ENCODE data around the gene RAB37.

RAB37 gene

DNA sequence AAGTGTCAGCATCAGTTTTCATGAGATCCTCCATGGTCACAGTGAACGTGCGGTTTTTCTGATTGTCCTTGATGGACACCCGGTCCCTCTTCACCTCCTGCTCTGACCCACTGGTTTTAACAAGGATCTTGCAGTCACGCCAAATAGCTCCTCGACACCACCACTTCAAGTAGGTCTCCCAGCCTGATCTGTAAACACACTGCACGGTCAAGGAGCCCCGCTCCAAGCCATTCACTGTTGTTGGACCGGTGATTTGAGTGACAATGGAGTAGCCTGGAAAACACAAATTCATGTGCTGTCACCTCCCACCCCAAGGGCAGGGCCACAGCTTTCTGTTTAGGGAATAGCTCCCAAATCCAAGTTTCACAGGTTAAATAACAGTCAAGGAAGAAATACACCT, 32.5 kb upstream of the RAB37 start:
- WGBS, result 91% methylated on average over 8 of the region's 8 CpGs
- no peaks in the 10 kb centered on the region for H3K27me3 ChIP-seq (ENCODE audit: insufficient read depth, low read length)
- no peaks in the 10 kb centered on the region for H3K4me1 ChIP-seq (ENCODE audit: insufficient read depth, low read length)
- no peak overlapping the region for H3K9ac ChIP-seq (ENCODE audit: low read depth, low read length)
- no peaks in the 10 kb centered on the region for H3K9me3 ChIP-seq (ENCODE audit: insufficient read depth, low read depth, low read length)
- no peak overlapping the region for H3K4me3 ChIP-seq (ENCODE audit: low read length)
- no peaks in the 10 kb centered on the region for H3K36me3 ChIP-seq (ENCODE audit: insufficient read depth, low read length)
- no peak overlapping the region for H3K27ac ChIP-seq (ENCODE audit: low read depth, low read length)

DNA sequence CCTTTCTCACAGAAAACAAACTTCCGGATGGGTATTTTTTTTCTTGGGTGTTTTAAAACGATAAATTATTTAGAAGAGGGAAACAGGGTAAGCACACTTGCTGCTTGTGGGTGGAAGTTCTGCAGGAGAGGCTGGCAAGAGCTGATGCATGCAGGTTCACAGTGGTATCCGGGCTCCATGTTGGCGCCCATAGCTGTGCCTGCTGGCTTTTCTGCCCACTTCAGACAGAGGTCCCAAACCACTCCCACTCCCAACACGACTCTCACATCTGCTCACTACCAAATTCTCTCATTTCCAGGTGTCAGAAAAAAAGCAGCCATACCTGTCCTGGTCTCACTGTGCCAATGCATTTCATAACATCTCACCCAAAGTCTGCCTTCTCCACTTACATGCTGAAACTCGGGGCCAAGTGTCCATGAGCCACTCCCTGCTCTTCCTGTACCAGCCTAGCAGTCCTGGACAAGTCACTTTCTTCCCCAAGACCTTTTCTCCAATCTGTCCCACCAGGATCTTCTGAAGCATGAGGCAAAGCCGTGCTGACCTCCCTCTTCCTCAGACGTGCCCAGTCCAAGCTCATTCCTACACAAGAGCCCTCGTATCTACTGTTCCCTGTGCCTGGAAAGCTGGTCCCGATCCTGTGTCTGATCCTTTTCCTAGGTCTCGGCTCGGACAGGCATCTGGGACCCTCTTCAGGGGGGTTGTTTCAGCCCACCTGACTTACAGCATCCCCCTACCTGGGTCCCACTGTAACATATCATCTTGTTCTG, 25.8 kb upstream of the RAB37 start:
- no peaks in the 10 kb centered on the region for H3K36me3 ChIP-seq (ENCODE audit: insufficient read depth, low read length)
- WGBS, result 82% methylated on average over 12 of the region's 12 CpGs

GRCh38 chr17:74712301-74712700, 24.8 kb upstream of the RAB37 start:
- H3K4me1 ChIP-seq (ENCODE audit: insufficient read depth, low read length), result no peaks in the 10 kb centered on the region
- 81% methylated on average over 7 of the region's 7 CpGs for WGBS
- H3K27ac ChIP-seq (ENCODE audit: low read depth, low read length), result no peak overlapping the region
- H3K9me3 ChIP-seq (ENCODE audit: insufficient read depth, low read depth, low read length), result no peaks in the 10 kb centered on the region
- no peak overlapping the region for H3K9ac ChIP-seq (ENCODE audit: low read depth, low read length)
- H3K27me3 ChIP-seq (ENCODE audit: insufficient read depth, low read length), result no peaks in the 10 kb centered on the region
- H3K36me3 ChIP-seq (ENCODE audit: insufficient read depth, low read length), result no peaks in the 10 kb centered on the region
- no peak overlapping the region for H3K4me3 ChIP-seq (ENCODE audit: low read length)

More for the DNA sequence above, 25.8 kb upstream of the RAB37 start:
- Histone ChIP-seq H3K9me3 (ENCODE audit: insufficient read depth, low read depth, low read length) (no peaks in the 10 kb centered on the region), H3K9ac (ENCODE audit: low read depth, low read length) (no peak overlapping the region), H3K4me3 (ENCODE audit: low read length) (no peak overlapping the region), H3K27ac (ENCODE audit: low read depth, low read length) (no peak overlapping the region), H3K4me1 (ENCODE audit: insufficient read depth, low read length) (no peaks in the 10 kb centered on the region), H3K27me3 (ENCODE audit: insufficient read depth, low read length) (no peaks in the 10 kb centered on the region)

GRCh38 chr17:74712756-74713155, 24.3 kb upstream of the RAB37 start, which contains the start of gene CD300LF:
Gene CD300LF, minus strand, starts transcription at chr17:74712923. Its CDS starts 57 bp downstream, at chr17:74712866.
- H3K9ac ChIP-seq (ENCODE audit: low read depth, low read length), result no peak within 1 kb of the TSS
- no peaks in the 10 kb centered on the region for H3K9me3 ChIP-seq (ENCODE audit: insufficient read depth, low read depth, low read length)
- no peak within 1 kb of the TSS for H3K27ac ChIP-seq (ENCODE audit: low read depth, low read length)
- H3K27me3 ChIP-seq (ENCODE audit: insufficient read depth, low read length), result no peaks in the 10 kb centered on the region
- H3K4me3 ChIP-seq (ENCODE audit: low read length), result no peak within 1 kb of the TSS
- 90% methylated on average over 7 of the region's 8 CpGs for WGBS
- H3K36me3 ChIP-seq (ENCODE audit: insufficient read depth, low read length), result no peaks in the 10 kb centered on the region
- H3K4me1 ChIP-seq (ENCODE audit: insufficient read depth, low read length), result no peaks in the 10 kb centered on the region

DNA sequence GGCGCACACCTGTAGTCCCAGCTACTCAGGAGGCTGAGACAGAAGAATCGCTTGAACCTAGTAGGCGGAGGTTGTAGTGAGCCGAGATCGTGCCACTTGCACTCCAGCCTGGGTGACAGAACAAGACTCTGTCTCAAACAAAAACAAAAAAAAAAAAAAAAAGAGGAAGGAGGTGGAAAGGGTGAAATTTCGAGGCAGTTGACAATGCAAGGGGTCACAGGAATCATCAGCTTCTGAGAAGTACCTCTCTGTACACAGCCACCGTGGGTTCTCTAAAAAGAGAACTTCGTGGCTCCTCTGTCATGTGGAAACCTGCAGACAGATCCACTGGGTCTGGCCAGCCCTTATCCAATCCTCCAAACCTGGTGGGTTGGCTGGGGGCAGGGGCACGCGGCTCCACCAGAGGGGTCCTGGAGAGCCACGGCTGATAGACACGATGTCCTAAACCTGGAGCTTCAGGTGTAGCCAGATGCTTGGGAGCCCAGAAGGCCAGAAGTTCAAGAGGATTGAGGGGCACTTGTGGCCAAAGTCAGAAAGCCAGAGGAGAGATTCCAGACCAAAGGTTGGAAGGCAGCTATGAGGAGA, 23.8 kb upstream of the RAB37 start:
- Histone ChIP-seq H3K36me3 (ENCODE audit: insufficient read depth, low read length) (no peaks in the 10 kb centered on the region), H3K4me1 (ENCODE audit: insufficient read depth, low read length) (no peaks in the 10 kb centered on the region), H3K27me3 (ENCODE audit: insufficient read depth, low read length) (no peaks in the 10 kb centered on the region), H3K4me3 (ENCODE audit: low read length) (no peak overlapping the region), H3K9me3 (ENCODE audit: insufficient read depth, low read depth, low read length) (no peaks in the 10 kb centered on the region), H3K9ac (ENCODE audit: low read depth, low read length) (no peak overlapping the region), H3K27ac (ENCODE audit: low read depth, low read length) (no peak overlapping the region)
- 90% methylated on average over 12 of the region's 12 CpGs for WGBS

- no peak overlapping the region for H3K9ac ChIP-seq (ENCODE audit: low read depth, low read length)
- H3K4me1 ChIP-seq (ENCODE audit: insufficient read depth, low read length), result no peaks in the 10 kb centered on the region
- 69% methylated on average over 4 of the region's 4 CpGs for WGBS
- H3K9me3 ChIP-seq (ENCODE audit: insufficient read depth, low read depth, low read length), result no peaks in the 10 kb centered on the region
- no peaks in the 10 kb centered on the region for H3K27me3 ChIP-seq (ENCODE audit: insufficient read depth, low read length)
- no peak overlapping the region for H3K4me3 ChIP-seq (ENCODE audit: low read length)
- H3K27ac ChIP-seq (ENCODE audit: low read depth, low read length), result no peak overlapping the region
- no peaks in the 10 kb centered on the region for H3K36me3 ChIP-seq (ENCODE audit: insufficient read depth, low read length)
Observed at GRCh38 chr17:74715144-74715543, 21.9 kb upstream of the RAB37 start.

DNA sequence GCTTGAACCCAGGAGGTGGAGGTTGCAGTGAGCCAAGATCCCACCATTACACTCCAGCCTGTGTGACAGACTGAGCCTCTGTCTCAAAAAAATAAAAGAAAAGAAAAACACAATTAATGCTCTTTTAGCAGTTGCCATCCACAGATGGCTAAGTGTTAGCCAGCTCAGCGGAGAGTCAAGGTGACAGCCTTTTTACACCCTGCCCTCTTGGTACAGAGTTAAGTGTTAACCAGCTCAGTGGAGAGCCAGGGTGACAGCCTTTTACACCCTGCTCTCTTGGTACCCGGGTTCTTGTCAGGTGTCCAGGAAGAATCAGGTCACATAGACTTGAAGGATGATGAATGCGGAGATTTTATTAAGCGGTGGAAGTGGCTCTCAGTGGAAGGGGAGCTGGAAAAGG, 16.6 kb upstream of the RAB37 start:
- no peak overlapping the region for H3K4me3 ChIP-seq (ENCODE audit: low read length)
- H3K27me3 ChIP-seq (ENCODE audit: insufficient read depth, low read length), result no peaks in the 10 kb centered on the region
- 92% methylated on average over 4 of the region's 4 CpGs for whole genome bisulfite sequencing
- no peaks in the 10 kb centered on the region for H3K36me3 ChIP-seq (ENCODE audit: insufficient read depth, low read length)
- no peaks in the 10 kb centered on the region for H3K9me3 ChIP-seq (ENCODE audit: insufficient read depth, low read depth, low read length)
- no peak overlapping the region for H3K9ac ChIP-seq (ENCODE audit: low read depth, low read length)
- H3K4me1 ChIP-seq (ENCODE audit: insufficient read depth, low read length), result no peaks in the 10 kb centered on the region
- no peak overlapping the region for H3K27ac ChIP-seq (ENCODE audit: low read depth, low read length)

DNA sequence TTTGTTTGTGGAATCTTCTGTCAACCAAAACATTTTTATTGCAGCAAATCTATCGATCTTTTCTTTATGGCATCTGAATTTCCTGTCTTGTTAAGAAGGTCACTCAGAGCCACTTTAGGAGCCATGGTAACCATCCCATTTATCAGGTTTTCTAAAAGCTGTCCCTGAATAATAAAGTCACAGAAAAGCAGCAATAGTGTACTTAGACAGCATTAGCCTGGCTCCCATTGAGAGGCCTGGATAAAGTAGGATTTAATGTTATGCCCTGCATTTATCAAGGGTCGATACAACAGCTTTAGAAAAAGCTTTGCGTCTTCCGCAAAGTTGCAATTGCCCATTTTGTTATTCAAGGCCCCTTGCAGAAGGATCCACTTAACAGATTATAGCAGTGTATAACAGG, 14.3 kb upstream of the RAB37 start:
- Histone ChIP-seq H3K36me3 (ENCODE audit: insufficient read depth, low read length) (no peaks in the 10 kb centered on the region), H3K27me3 (ENCODE audit: insufficient read depth, low read length) (no peaks in the 10 kb centered on the region), H3K4me1 (ENCODE audit: insufficient read depth, low read length) (no peaks in the 10 kb centered on the region), H3K27ac (ENCODE audit: low read depth, low read length) (no peak overlapping the region), H3K9ac (ENCODE audit: low read depth, low read length) (no peak overlapping the region), H3K9me3 (ENCODE audit: insufficient read depth, low read depth, low read length) (no peaks in the 10 kb centered on the region), H3K4me3 (ENCODE audit: low read length) (no peak overlapping the region)
- WGBS, result 94% methylated on average over 4 of the region's 4 CpGs

DNA sequence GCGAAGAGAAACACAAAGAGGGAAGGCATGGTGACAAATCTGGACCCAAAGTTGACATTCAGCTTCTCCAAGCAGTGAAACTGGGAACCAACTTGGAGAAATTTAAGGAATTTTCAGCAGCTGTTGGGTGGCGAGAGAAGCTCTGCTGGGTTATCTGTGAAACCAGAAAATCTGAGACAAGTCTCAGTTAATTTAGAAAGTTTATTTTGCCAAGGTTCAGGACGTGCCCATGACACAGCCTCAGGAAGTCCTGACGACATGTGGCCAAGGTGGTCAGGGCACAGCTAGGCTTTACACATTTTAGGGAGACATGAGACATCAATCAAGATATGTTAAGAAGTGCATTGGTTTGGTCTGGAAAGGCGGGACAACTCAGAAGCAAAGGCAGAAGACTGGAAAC, 13.2 kb upstream of the RAB37 start:
- Histone ChIP-seq H3K4me3 (ENCODE audit: low read length) (no peak overlapping the region), H3K27me3 (ENCODE audit: insufficient read depth, low read length) (no peaks in the 10 kb centered on the region), H3K4me1 (ENCODE audit: insufficient read depth, low read length) (no peaks in the 10 kb centered on the region), H3K9ac (ENCODE audit: low read depth, low read length) (no peak overlapping the region), H3K27ac (ENCODE audit: low read depth, low read length) (no peak overlapping the region), H3K9me3 (ENCODE audit: insufficient read depth, low read depth, low read length) (no peaks in the 10 kb centered on the region), H3K36me3 (ENCODE audit: insufficient read depth, low read length) (no peaks in the 10 kb centered on the region)
- 88% methylated on average over 5 of the region's 5 CpGs for WGBS

- H3K4me3 ChIP-seq (ENCODE audit: low read length), result no peak overlapping the region
- no peaks in the 10 kb centered on the region for H3K4me1 ChIP-seq (ENCODE audit: insufficient read depth, low read length)
- H3K27ac ChIP-seq (ENCODE audit: low read depth, low read length), result no peak overlapping the region
- no peak overlapping the region for H3K9ac ChIP-seq (ENCODE audit: low read depth, low read length)
- WGBS, result 90% methylated on average over 3 of the region's 3 CpGs
- H3K9me3 ChIP-seq (ENCODE audit: insufficient read depth, low read depth, low read length), result no peaks in the 10 kb centered on the region
- H3K27me3 ChIP-seq (ENCODE audit: insufficient read depth, low read length), result no peaks in the 10 kb centered on the region
- H3K36me3 ChIP-seq (ENCODE audit: insufficient read depth, low read length), result no peaks in the 10 kb centered on the region
Observed at GRCh38 chr17:74725111-74725510, 11.9 kb upstream of the RAB37 start.

GRCh38 chr17:74728033-74728701, 8.9 kb upstream of the RAB37 start:
- Histone ChIP-seq H3K9me3 (ENCODE audit: insufficient read depth, low read depth, low read length) (no peaks in the 10 kb centered on the region), H3K4me3 (ENCODE audit: low read length) (no peak overlapping the region)
- 93% methylated on average over 3 of the region's 3 CpGs for WGBS

More at GRCh38 chr17:74728033-74728701, 8.9 kb upstream of the RAB37 start:
- no peak overlapping the region for H3K27ac ChIP-seq (ENCODE audit: low read depth, low read length)
- H3K4me1 ChIP-seq (ENCODE audit: insufficient read depth, low read length), result no peaks in the 10 kb centered on the region
- no peaks in the 10 kb centered on the region for H3K27me3 ChIP-seq (ENCODE audit: insufficient read depth, low read length)
- H3K9ac ChIP-seq (ENCODE audit: low read depth, low read length), result no peak overlapping the region
- H3K36me3 ChIP-seq (ENCODE audit: insufficient read depth, low read length), result no peaks in the 10 kb centered on the region

All from HUES64 (cell line).